ENCODE results near the gene HBP1.

- TF ChIP-seq CTCF (conservative IDR thresholded peaks at IDR 0.05 in 1 of 2, IDR thresholded peaks at IDR 0.05 in 1 of 2; ENCODE audit: extremely low read depth in 1 of 2, insufficient read depth in 1 of 2, low read depth in 1 of 2, low read length in 2 of 2) (no peak), EZH2 (IDR thresholded peaks at IDR 0.05; ENCODE audit: borderline replicate concordance, low read length) (no peak)
These were observed 8.4 kb upstream of the HBP1 start for GRCh38 chr7:107160389-107160788.
